Measurements from ENCODE around the gene CCL7. TPM values are rescaled to one million over a fixed set of nuclear protein-coding genes. Genes with fewer than 3 reads are reported as not detected.

Gene CCL7
- total RNA-seq, 5 donors from 2014 or later (not counting 1 experiment from before 2014, with no cell fraction given) = not detected

Other genes with a start within 250 kb of the CCL7 start
- gene CCL2, start 14.9 kb upstream of the CCL7 start, total RNA-seq = under 1 TPM in 3 of 5 donors, not detected in 2; 0.38 to 0.76 (median 0.60) TPM
- gene CCL11, start 15.5 kb downstream of the CCL7 start, total RNA-seq = not detected
- gene CCL8, start 49.2 kb downstream of the CCL7 start, total RNA-seq = not detected
- gene CCL13, start 86.3 kb downstream of the CCL7 start, total RNA-seq = not detected
- not detected for gene CCL1, start 93.0 kb downstream of the CCL7 start, total RNA-seq

Measured in T-cell (primary cell).